ENCODE measurements around the gene MEIOSIN. TPM values are rescaled to one million over a fixed set of nuclear protein-coding genes. Genes with fewer than 3 reads are reported as not detected.
A peak's percentile ranks its signal among the peaks of the same experiment; 100 is the strongest.

The MEIOSIN gene
- total RNA-seq, 1 experiment from 2014 or later, result not detected

DNA sequence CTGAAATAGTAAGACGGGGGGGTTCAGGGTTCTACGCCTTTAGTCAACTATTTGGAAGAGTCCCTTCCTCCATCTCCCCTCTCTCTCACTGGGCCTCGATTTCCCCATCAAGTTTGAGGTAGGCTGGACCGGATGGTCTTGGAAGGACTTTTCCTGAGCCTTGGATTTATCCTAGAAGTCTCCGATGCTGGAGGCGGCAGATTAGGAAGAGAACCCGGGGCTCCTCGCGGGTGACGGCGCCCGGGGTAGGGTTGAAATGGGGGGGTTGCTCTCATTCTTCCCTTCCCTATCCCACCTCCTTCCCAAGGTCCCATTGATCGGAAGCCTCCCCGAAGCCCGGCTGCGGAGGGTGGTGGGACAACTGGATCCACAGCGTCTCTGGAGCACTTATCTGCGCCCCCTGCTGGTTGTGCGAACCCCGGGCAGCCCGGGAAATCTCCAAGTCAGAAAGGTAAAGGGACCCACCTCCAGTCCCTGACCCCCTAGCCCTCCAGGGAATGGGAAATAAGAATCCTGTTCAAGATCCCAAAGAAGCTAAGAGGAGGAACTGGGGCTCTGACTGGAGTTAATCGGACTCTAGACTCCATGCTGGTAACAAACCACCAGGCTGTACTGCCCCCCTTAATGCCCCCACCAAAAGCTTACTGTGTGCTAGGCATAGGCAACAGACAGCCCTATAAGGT is 40.0 kb upstream of the MEIOSIN start:
- H3K4me3 ChIP-seq, result peak overlapping the region; percentile 80
- peak; percentile 65 to 76 for DNase-seq
- TF ChIP-seq, protein P1, sequence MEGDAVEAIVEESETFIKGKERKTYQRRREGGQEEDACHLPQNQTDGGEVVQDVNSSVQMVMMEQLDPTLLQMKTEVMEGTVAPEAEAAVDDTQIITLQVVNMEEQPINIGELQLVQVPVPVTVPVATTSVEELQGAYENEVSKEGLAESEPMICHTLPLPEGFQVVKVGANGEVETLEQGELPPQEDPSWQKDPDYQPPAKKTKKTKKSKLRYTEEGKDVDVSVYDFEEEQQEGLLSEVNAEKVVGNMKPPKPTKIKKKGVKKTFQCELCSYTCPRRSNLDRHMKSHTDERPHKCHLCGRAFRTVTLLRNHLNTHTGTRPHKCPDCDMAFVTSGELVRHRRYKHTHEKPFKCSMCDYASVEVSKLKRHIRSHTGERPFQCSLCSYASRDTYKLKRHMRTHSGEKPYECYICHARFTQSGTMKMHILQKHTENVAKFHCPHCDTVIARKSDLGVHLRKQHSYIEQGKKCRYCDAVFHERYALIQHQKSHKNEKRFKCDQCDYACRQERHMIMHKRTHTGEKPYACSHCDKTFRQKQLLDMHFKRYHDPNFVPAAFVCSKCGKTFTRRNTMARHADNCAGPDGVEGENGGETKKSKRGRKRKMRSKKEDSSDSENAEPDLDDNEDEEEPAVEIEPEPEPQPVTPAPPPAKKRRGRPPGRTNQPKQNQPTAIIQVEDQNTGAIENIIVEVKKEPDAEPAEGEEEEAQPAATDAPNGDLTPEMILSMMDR (conservative IDR thresholded peaks at IDR 0.05), result peak; percentile 98
- no peak for TF ChIP-seq EZH2 (IDR thresholded peaks at IDR 0.05; ENCODE audit: low read depth)
- H3K9me2 ChIP-seq (ENCODE audit: insufficient read depth), result no peaks in the 10 kb centered on the region
- H3F3A ChIP-seq (ENCODE audit: insufficient read depth, low read depth), result peaks cover 29% of the 10 kb centered on the region
- POLR2A ChIA-PET (ENCODE audit: unreplicated experiment), result interaction anchor here (0.6 to 1.8 kb wide), 4 partner anchors 15 to 302 kb away, joined by 3 to 13 read pairs (median 10); partner anchors contain the start of genes CCDC61 and SIX5
- H3K4me1 ChIP-seq (replicated peaks; ENCODE audit: insufficient read depth), result peaks cover 18% of the 10 kb centered on the region
- H4K20me1 ChIP-seq (ENCODE audit: insufficient read depth), result peaks cover 17% of the 10 kb centered on the region
- H3K27me3 ChIP-seq (ENCODE audit: insufficient read depth, low read depth), result no peaks in the 10 kb centered on the region
- H3K36me3 ChIP-seq (ENCODE audit: low read depth), result peaks cover 17% of the 10 kb centered on the region; the same call in 1 of the 2 replicates
- CTCF ChIA-PET, result interaction anchor here (0.6 to 1.6 kb wide), 9 partner anchors 16 to 135 kb away, joined by 3 to 15 read pairs (median 8); partner anchors contain the start of genes DMPK and SIX5
- peaks cover 39% of the 10 kb centered on the region for H3K79me2 ChIP-seq (ENCODE audit: low read depth)
- H3K27ac ChIP-seq, result peak overlapping the region; percentile 72
- H3K4me2 ChIP-seq, result peak overlapping the region; percentile 76
- intact Hi-C loops (cut with micrococcal nuclease; ENCODE audit: unreplicated experiment), result loop anchor here (2.0 to 5.0 kb wide), 3 partner anchors 16 to 166 kb away; partner anchors contain the start of gene OPA3
- BruUV-seq (replicated peaks), result TSS peak; percentile 52
- peak overlapping the region; percentile 78 for H2AFZ ChIP-seq
- H3K9me3 ChIP-seq (ENCODE audit: insufficient read depth, low read depth), result no peaks in the 10 kb centered on the region

DNA sequence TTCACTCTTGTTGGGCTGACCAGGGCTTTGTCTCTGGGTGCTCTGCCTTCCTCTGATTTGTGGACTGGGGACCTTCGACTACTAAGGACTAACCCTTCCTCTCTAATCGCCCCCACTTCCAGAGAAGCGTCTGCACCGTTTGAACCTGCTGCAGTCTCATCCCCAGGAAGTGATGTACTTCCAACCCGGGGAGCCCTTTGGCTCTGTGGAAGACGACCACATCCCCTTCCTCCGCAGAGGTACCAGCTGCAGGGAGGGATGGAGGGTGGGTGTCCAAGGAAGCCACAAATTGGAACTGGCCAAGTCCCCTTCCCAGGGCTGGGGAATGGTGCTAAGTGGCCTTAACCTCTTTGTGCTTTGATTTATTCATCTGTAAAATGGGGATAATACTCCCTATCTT is 31.6 kb upstream of the MEIOSIN start:
- CTCF ChIA-PET, result no interaction called here
- BruUV-seq (replicated peaks), result no TSS peak
- Histone ChIP-seq H3F3A (ENCODE audit: insufficient read depth, low read depth) (peaks cover 47% of the 10 kb centered on the region), H3K4me1 (replicated peaks; ENCODE audit: insufficient read depth) (0 out of 2 replicates have a peak, but pooled peaks cover 7% of the 10 kb centered on the region), H3K79me2 (ENCODE audit: low read depth) (no peaks in the 10 kb centered on the region), H3K27me3 (ENCODE audit: insufficient read depth, low read depth) (no peaks in the 10 kb centered on the region), H2AFZ (no peak overlapping the region), H3K36me3 (ENCODE audit: low read depth) (no peaks in the 10 kb centered on the region; the same call in 1 of the 2 replicates), H3K9me2 (ENCODE audit: insufficient read depth) (no peaks in the 10 kb centered on the region), H3K9me3 (ENCODE audit: insufficient read depth, low read depth) (no peaks in the 10 kb centered on the region), H4K20me1 (ENCODE audit: insufficient read depth) (no peaks in the 10 kb centered on the region), H3K4me2 (no peak overlapping the region), H3K27ac (no peak overlapping the region), H3K4me3 (no peak overlapping the region)
- intact Hi-C loops (cut with micrococcal nuclease; ENCODE audit: unreplicated experiment), result no loop called here
- TF ChIP-seq, protein P1 (conservative IDR thresholded peaks at IDR 0.05), result no peak
- no peak for TF ChIP-seq EZH2 (IDR thresholded peaks at IDR 0.05; ENCODE audit: low read depth)
- POLR2A ChIA-PET (ENCODE audit: unreplicated experiment), result no interaction called here
- DNase-seq, result no peak

DNA sequence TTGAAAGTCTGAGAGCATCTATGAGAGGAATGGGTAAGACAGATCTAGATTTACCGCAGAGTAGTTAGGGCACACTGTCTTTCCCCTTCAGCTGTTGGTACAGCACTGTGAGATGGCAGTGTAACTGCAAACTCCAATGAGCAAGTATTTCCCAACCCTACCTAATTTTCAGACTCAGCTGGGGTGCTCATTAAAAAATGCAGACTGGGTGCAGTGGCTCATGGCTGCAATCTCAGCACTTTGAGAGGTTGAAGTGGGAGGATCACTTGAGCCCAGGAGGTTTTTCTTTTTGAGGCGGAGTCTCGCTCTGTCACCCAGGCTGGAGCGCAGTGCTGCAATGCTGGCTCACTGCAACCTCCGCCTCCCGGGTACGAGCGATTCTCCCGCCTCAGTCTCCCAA is 28.1 kb upstream of the MEIOSIN start:
- no peaks in the 10 kb centered on the region for H3K9me2 ChIP-seq (ENCODE audit: insufficient read depth)
- POLR2A ChIA-PET (ENCODE audit: unreplicated experiment), result no interaction called here
- no peak overlapping the region for H2AFZ ChIP-seq
- CTCF ChIA-PET, result no interaction called here
- H3K27me3 ChIP-seq (ENCODE audit: insufficient read depth, low read depth), result no peaks in the 10 kb centered on the region
- H3K36me3 ChIP-seq (ENCODE audit: low read depth), result no peaks in the 10 kb centered on the region; the same call in 1 of the 2 replicates
- H3K27ac ChIP-seq, result no peak overlapping the region
- intact Hi-C loops (cut with micrococcal nuclease; ENCODE audit: unreplicated experiment), result no loop called here
- no peak for DNase-seq
- no peaks in the 10 kb centered on the region; the same call in 1 of the 2 replicates for H4K20me1 ChIP-seq (ENCODE audit: insufficient read depth)
- no peak overlapping the region for H3K4me2 ChIP-seq
- H3F3A ChIP-seq (ENCODE audit: insufficient read depth, low read depth), result peaks cover 66% of the 10 kb centered on the region
- no peaks in the 10 kb centered on the region for H3K4me1 ChIP-seq (replicated peaks; ENCODE audit: insufficient read depth)
- H3K79me2 ChIP-seq (ENCODE audit: low read depth), result 0 out of 2 replicates have a peak, but pooled peaks cover under 1% of the 10 kb centered on the region
- H3K9me3 ChIP-seq (ENCODE audit: insufficient read depth, low read depth), result no peaks in the 10 kb centered on the region
- H3K4me3 ChIP-seq, result no peak overlapping the region
- TF ChIP-seq EZH2 (IDR thresholded peaks at IDR 0.05; ENCODE audit: low read depth), result no peak
- TF ChIP-seq, protein P1 (conservative IDR thresholded peaks at IDR 0.05), result no peak
- no TSS peak for BruUV-seq (replicated peaks)

Measured in PC-9 (cell line).